GM12874 (cell line): ENCODE results near the gene GOLGA7B.

Experiments
- CTCF ChIP-seq: IDR thresholded peaks from 2 replicates; pipeline ENCODE4 v1.5.1; 2011; ENCODE audit warnings: low read depth, mild to moderate bottlenecking, control low read depth, low read length, moderate library complexity; ENCODE audit not compliant: insufficient read depth

The GOLGA7B gene

GRCh38 chr10:97812696-97813095 is 36.9 kb upstream of the GOLGA7B start:
- no peak for TF ChIP-seq CTCF

GRCh38 chr10:97813311-97813710 is 36.3 kb upstream of the GOLGA7B start:
- no peak for TF ChIP-seq CTCF

GRCh38 chr10:97814996-97815395 is 34.6 kb upstream of the GOLGA7B start:
- TF ChIP-seq CTCF = no peak

GRCh38 chr10:97816609-97817008 is 33.0 kb upstream of the GOLGA7B start:
- TF ChIP-seq CTCF = no peak

- TF ChIP-seq CTCF = no peak
Observed at GRCh38 chr10:97818572-97818971, 31.1 kb upstream of the GOLGA7B start.

- no peak for TF ChIP-seq CTCF
Observed at GRCh38 chr10:97820096-97820704, 29.4 kb upstream of the GOLGA7B start.

GRCh38 chr10:97821308-97822038 is 28.2 kb upstream of the GOLGA7B start:
- TF ChIP-seq CTCF = no peak
